Fibroblast of peridontal ligament (primary cell): Measurements from ENCODE around the gene NFX1.

Experiments
- DNase-seq: peaks from one replicate; pipeline ENCODE4 v3.0.0-alpha.2; 2010; ENCODE audit errors: extremely low read depth

The NFX1 gene

DNA sequence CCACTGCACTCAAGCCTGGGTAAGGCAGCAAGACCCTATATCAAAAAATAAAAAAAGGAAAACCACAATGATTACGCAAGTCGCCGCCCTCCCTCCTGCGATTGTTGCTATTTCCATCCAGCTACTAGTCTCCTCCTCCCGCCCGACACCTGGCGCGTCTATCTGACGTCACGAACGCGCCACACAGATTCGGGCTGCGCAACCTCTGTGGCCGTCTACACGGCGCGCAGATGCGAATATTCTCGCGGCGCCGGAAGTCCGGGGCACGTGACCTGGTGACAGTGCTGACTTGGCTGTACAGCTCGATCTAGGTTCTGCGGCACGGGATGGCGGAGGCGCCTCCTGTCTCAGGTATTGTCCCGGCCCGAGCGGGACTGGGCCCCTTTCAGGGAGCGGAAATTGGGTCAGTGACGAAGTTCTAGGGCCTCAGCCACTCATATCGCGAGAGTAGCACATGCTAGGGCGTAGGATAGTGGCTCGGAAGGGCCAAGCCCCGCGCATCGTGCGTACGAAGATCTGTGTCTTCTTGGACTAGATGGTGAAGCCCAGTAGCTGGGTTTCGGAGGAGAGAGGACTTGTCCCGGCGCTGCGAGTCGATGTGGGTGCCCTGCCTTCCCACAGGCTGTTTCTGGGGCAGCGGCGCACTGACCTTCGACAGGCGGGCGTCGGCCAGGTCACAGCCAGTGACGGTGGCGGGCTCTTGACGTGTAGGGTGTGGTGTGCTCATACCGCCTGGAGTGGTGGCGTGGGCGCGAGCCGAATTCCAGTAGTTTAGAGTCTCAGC is at the start of gene NFX1:
NFX1 (plus strand) TSS at position 270 of the 784 bp plus-strand sequence; CDS start at position 327, 57 bp downstream.
- DNase-seq = peak; percentile 99

DNA sequence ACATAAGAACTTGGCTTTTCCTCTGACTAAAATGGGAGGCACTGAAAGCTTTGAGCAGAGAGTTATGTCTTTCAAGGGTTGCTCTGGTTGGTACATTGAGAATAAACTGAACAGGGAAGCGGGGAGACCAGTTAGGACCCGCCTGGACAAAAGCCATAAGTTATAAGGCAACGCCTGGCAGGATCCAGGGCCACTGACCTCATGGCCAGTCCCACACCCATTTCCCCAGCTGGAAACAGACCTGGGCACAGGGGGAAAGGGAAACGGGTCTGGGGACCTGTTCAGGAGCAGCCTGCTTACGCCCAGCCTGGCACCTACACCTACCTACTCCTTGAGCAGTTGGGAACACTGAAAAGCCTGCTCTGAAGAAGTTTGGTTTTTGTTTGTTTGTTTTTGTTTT is 49.0 kb upstream of the NFX1 start:
- DNase-seq = no peak

DNA sequence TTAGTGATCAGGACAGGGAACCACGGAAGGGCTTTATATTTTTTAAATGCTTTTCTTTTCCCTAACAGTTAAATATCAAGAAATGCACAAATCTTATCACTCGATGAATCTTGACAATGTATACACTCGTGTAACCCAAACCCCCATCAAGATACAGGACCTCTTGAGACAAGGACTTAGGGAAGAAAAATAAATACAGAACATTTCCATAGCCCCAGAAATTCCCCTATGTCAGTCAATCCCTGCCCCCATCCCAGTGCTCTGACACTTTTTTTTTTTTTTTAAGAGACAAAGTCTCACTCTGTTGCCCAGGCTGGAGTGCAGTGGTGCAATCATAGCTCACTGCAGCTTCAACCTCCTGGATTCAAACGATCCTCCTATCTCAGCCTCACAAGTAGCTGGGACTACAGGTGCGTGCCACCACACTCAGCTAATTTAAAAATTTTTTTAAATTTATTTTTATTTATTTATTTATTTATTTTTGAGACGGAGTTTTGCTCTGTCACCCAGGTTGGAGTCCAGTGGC is 47.6 kb upstream of the NFX1 start:
- no peak for DNase-seq

DNA sequence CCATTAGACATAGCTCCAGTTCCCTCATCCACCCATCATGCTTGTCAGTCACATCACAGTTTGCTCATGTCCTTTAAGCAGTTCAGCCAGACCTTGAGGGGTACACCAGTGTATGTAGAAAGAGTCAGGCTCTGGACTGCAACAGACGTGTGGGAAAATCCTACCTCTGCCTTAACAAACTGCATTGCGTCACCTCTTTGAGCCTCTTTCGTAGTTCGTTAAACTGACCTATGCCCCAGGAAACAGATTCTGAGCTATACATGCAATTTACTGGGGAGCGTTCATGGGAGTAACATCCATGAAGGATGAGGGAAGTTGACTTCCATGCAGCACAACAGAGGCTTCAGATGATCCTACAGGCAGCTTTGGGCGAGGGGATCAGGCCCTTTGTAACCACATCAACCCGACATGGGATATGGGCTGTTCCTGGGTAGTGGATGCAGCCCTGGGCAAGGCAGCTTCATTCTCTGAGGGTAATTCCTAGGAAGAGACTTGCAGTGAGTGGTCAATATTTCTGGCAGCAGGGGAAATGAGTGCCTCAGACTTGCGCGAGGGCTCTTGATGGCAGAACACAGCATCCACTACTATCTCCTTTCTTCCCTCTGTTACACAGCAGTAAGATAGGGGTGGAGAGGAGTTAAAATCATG is 46.1 kb upstream of the NFX1 start:
- no peak for DNase-seq

DNA sequence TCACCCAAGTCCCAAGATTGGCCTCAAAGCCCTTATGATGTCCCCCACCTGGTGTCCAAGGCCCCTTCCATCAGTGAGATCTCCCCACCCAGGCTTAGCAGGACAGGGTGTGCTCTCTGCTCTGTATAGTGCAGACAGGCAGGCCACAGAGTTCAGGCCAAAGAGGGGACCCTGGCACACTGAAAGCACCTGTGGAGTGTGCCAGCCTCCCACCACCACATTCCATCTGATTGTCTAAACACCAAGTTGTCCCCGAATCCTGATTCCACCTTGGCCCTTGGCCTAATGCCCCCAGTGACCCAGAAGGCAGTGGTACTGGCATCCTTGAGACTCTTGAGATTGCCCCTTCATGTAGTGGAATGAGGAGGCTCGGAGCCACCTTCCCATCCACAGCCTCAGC is 45.0 kb upstream of the NFX1 start:
- no peak for DNase-seq

DNA sequence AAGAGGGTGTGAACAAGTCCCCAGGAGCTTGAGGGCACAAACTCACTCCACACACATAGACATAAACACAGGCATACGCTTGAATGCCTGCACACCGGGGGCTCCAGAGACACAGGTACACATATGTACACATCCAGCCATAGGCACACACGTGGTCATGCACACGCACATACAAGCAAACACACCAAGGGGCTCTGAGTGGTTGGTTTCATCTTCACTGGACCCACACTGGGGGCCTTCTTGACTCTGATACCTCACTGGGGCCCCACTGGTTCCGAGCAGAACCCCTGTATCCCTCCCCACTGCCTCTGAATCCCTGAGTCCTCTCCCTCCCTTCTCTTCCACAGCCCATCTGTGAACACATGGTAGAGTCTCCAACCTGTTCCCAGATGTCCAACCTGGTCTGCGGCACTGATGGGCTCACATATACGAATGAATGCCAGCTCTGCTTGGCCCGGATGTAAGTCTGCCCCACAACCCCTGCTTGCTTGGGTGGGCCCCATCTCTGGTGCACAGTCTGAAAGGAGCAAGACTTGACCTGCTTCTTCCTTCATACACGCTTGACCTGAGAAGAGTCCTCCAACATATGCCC is 44.0 kb upstream of the NFX1 start:
- no peak for DNase-seq

DNA sequence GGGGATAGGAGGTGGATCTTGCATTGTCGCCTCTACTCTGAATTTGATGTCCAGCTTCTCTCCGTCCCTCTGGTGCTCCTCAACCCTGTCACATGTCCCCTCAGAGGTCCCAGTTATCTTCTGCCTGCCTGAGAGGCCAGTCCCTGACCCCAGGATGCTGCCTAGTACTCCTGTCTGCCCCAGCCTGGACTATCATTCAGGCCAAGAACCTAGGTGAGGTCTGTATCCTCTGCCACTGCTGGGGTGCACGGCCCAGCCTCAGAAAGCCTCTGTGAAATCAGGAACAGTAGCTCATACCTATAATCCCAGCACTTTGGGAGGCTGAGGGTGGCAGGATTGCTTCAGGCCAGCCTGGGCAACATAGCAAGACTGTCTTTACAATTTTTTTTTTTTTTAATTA is 41.7 kb upstream of the NFX1 start:
- no peak for DNase-seq

DNA sequence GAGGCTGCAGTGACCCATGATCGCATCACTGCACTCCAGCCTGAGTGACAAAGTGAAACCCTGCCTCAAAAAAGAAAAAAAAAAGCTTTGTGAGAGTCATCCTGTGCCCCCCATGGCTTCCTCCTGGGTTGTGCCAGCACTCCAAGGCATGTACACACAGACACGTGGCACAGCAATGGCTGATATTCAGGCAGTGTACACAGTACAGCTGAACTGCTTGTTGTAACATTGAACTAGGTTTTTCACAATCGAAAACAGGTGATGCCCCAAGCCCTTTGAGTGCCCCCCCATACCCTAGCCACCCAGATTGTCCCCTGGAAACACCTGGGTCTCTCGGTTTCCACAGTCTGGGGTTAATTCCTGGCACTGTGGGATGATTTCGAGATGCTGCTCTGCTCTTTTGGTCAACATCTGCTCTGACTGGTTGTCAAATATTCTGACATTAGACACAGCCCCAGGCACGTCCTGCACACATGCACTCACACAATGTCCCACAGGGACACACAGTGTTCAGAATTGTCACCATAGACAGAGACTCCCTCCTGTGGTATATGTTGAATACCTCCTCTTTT is 41.1 kb upstream of the NFX1 start:
- DNase-seq = no peak

DNA sequence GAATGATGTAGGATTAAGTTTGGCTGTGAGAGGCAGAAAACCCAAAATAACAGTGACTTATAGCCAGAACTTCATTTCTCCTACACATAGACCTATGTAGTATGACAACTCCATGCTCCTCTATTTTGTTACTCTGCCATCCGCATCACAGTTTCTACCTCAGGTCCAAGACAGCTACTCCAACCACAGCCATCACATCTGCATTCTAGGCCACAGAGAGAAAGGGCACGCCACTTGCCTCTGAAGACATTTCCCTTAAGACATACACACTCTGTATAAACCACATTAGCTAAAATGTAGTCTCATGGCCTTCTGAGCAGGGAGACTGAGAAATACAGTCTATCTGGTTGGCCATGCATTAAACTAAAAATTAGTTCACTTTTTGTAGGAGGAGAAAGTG is 40.3 kb upstream of the NFX1 start:
- no peak for DNase-seq

DNA sequence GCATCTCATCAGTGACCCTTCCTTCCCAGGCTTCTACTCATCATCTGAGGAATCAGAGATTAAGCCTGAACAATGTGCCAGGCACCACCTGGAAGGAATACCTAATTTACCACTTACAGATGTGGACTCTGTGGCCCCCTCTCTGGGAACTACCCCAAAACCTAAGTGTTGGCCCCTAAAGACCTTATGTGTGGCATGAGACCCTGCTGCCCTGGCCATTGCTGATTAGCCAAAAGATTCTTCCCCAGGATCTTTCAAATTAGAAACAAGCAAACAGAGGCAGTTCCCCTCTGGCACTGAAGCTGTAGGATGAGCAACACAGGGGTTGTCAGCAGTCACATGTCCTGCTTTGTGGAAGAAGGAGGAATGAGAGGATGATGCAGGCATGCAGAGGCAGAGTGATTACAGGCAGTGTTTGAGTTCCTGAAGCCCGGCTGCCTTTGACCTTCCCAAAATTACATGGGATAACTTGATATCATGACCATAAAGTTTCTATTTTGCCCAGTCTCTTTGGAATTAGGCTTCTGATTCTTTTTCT is 39.8 kb upstream of the NFX1 start:
- peak; percentile 81 for DNase-seq

DNA sequence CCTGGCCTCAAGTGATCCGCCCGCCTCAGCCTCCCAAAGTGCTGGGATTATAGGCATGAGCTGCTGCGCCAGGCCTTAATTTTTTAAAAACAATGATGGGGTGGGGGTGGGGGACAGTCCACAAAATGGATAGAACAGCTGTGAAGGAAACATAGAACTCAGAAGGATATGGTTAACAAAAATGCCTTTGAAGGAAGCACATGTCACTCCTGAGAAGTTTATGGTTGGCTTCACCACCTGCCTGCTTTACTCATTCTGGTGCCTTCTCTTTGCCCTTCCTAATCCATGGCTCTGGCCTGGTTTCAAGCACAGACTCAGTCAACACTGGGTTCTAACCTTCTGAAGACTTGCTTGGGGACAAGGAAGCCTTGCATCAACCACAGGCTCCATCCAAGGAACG is 36.1 kb upstream of the NFX1 start:
- DNase-seq = no peak

DNA sequence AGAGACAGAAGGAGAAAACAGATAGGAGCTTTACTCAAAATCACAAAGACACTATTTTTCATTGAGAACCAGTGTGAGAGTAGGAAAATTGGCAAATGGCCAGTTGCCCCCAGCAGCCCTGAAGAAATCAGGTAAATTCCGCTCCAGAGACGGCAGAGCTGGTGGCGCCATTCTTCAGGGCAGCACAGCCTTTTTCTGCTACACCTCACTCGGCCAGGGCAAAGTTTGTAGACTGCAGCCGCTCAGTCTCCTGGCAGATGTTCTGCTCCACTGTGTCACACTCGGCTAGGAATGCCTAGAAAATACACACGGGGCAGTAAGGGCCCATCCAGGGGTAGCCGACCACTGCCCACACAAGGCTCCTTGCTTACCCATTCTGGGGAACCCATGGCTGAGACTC is 35.3 kb upstream of the NFX1 start:
- DNase-seq = no peak

DNA sequence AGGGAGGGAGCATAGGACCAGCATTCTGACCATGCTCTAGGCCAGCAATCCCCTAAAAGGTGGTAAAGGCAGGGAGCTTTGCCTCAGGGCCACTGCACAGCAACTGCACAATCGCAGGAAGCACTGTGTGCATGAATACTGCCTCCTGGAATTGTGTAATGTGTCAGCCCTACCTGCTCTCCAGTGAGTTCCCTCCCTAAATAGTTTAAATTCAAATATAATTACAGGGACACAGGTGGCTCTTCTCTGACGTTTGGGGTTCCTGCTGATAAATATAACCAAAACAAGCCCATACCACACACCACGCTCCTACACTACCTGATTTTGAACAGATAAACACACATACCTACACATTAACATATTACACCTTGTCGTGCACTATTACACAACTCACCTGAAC is 34.8 kb upstream of the NFX1 start:
- no peak for DNase-seq

DNA sequence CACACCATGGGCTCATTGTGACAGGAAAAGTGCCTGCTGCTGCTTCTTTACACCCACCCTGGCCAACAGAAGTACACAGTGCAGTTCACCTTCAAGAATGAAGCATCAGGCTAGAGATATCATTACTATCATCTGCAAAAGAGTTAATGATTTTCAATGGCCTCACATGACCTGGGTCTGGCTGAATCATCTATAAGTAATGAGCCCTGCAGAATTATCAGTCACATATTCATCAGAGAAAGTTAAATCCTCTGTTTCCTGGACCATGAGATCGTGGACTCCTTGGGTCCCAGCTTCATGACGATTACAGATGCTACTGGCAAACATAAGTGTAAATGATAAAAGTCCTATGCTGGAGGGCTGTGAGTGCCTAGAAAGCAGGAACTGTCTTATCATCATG is 34.1 kb upstream of the NFX1 start:
- no peak for DNase-seq

DNA sequence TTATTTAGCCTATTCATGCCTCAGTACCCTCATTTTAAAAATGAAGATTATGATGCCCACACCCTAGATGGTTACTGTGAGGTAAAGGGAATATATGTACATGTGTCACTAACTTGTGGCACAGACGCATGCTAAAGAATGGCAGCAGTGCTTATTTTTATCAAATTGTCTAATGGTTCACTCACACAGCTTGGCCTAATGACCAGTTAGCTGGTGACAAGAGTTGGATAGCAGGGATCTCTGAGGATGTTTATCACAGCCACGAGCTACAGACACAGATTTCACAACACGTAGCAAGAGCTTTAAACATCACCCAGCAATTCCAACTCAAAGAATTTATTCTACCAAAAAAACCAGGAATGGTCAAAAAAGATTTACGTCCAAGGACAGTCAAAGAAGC is 33.0 kb upstream of the NFX1 start:
- DNase-seq = no peak

DNA sequence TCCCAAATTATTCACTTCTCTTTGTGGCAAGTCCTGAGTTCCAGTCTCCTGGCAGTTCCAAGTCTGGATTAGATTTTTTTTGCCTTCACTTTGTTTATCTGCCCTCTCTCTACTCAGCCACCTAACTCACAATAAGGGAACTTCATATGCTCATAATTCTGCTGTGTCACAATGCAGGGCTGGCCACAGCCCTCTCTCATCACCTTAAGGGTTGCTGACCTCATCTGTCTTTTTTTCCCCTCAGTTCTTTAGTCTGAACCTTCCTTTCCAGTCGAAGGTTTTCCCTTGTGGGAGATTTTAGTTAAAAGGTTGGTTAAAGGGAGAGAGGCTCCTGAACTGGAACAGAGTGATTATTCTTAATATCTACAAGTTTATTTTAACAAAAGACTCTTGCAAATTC is 29.9 kb upstream of the NFX1 start:
- DNase-seq = no peak

DNA sequence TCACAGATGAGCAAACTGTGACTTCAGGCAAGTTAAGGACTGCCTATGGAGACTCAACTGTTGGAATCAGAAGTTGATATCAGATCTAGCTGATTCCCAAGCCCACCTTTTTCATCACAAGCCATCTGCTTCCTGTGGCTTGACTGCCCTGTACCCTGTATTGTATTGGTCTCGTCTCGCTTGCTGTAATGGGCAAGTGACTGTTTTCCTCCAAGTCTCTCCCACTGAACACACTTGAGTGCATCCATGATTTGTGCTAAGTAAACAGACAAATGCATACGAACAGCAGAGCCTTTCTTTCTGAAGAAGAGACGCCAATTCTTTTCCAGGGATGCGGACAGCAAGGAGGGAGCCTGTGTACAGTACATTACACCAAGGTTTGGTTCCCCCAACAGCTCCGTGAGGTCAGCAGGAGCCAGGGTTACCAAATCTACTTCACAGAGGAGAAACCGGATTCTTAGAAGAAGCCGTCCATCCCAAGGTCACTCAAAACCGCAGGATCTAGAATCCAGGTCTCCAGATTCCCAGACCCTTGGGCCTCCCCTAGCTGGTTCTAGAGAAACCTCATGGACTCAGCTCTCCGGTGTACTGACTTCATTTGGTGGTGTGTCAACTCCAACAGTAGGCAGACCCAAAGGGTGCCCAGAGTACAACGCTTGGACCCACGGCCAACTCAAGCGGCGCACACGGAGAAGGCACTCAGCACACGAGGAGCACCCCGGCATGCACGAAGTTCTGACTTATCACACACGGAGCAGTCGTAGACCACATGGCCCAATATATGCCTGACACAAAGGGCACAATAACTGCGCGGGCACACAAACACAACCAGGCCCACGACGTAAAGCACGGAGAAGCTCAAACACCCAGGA is 26.9 kb upstream of the NFX1 start:
- DNase-seq = peak; percentile 28

DNA sequence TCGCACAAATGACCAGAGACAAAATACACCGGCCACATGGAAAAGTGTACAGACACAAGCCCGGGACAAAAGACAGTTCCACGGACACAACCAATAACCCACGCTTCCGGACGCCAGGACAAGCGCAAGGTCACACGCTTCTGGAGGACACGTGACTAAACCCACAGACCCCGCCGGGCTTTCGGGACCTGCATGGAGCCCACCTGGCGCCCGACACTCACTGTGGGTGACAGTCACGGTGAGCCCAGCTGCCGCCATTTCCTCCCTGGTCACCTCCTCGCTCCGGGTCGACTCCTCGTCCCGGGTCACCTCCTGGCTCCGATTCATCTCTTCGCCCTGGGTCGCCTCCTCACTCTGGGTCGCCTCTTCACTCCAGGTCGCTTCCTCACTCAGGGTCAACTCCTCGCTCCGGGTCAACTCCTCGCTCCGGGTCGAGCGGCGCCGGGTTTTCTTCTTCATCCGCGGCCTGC is 26.3 kb upstream of the NFX1 start:
- no peak for DNase-seq

DNA sequence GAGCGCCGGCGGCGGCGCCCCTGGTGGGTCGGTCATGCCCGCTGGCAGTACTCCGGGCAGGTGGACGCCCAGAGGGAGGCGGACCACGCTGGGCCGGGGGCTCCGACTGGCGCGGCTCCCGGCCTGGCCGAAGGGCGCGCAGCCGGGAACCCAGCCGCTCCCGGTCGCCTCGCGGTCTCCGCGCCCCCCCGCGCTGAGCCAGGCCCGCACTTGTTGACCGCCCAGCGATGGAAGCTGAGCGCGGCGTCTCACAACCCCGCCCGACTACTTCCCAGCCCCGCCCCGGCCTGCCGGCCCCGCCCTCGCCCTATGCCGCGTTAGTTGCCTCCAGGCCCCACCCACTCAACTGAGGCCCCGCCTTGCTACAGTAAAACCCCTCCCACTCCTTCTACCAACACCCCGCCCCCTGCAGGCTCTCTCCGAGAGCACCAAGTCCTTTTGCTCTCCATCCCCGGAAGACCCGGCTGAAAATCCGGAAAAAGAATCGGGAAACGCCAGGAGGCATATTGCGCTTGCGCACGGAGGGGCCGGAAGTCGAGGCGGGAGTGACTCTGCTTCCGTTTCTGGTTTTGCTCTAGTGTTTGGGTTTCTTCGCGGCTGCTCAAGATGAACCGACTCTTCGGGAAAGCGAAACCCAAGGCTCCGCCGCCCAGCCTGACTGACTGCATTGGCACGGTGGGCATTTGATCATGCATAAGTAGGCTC is 25.7 kb upstream of the NFX1 start, which contains the start of the genes BAG1 and CHMP5:
BAG1 (minus strand) TSS at position 236 of the 705 bp plus-strand sequence.
CHMP5 (plus strand) TSS at position 577 of the 705 bp plus-strand sequence; CDS start at position 607, 30 bp downstream.
- DNase-seq = peak; percentile 99

DNA sequence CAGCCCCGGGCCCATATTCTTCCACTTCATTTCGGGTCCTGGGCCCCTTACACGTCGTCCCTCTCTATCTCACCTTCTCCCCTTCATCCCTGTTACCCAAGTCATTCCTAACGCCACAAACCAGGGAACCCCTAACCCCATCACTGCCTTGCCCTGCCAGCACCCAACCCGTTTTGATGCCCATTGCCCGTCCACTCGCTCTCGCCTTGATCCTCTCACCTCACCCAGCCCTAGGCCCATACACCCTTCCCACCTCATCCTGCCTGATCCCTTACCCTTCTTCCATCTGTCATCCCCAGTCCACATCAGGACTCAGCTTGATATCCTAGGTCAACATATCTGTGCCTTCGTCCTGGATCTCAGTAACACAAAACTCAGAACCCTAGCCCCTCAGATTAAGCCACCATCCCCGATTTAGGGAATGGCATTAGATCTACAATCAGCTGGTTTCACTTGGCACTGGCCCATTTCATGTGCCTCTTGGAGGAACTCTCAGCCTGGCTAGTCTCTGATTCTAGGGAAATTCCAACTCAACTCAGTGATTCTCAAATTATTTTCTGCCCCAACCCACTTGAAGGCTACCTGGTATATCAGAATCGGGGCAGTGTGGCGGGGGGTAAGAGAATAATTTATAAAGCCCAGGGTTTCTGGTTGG is 25.0 kb upstream of the NFX1 start:
- peak; percentile 11 for DNase-seq
